HUES6 (cell line): Measurements from ENCODE around the gene ARHGAP25.

Source experiments
- H3K27ac ChIP-seq: 2 replicates; pipeline ENCODE4 v1.7.0; 2013; ENCODE audit warnings: low read depth, mild to moderate bottlenecking, low read length, inconsistent platforms
- H3K27me3 ChIP-seq: 2 replicates; pipeline ENCODE4 v1.6.1; 2013; ENCODE audit warnings: low read length; ENCODE audit not compliant: control insufficient read depth, insufficient read depth
- H3K36me3 ChIP-seq: 2 replicates; pipeline ENCODE4 v1.6.1; 2013; ENCODE audit warnings: low read length; ENCODE audit not compliant: control insufficient read depth, insufficient read depth
- H3K4me1 ChIP-seq: 2 replicates; pipeline ENCODE4 v1.6.1; 2013; ENCODE audit warnings: low read length; ENCODE audit not compliant: control insufficient read depth, insufficient read depth
- H3K4me3 ChIP-seq: 2 replicates; pipeline ENCODE4 v1.5.1; 2013; ENCODE audit warnings: low read depth, low read length
- H3K9ac ChIP-seq: one replicate; pipeline ENCODE4 v1.6.1; 2013; ENCODE audit warnings: mild to moderate bottlenecking, low read length
- H3K9me3 ChIP-seq: 2 replicates; pipeline ENCODE4 v1.6.1; 2013; ENCODE audit warnings: low read depth, low read length; ENCODE audit not compliant: control insufficient read depth, insufficient read depth

Gene ARHGAP25

DNA sequence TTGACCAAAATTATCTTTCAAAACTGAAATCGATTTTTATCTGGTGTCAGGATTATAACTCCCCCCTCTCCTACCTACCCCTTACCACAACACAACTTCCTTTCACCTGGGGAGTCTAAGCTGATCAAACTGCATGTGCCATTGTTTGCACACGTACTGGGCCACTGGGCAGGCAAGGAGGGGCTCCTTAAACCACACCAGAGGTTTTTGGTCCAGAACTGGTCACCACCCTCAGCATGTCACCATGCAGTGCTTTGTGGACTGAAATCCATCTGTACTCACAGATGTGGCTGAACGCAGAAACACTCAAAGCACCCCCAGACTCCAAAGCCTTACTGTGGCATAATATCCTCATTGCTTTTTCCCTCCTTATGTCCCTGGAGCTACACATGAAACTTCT lies 13.9 kb upstream of the ARHGAP25 start:
- Histone ChIP-seq H3K9me3 (no peaks in the 10 kb centered on the region), H3K27me3 (no peaks in the 10 kb centered on the region), H3K9ac (no peak overlapping the region), H3K27ac (no peak overlapping the region), H3K36me3 (no peaks in the 10 kb centered on the region), H3K4me3 (no peak overlapping the region), H3K4me1 (peaks cover 4% of the 10 kb centered on the region; the same call in 1 of the 2 replicates)

- no peak overlapping the region for H3K27ac ChIP-seq
- H3K4me1 ChIP-seq, result peaks cover 4% of the 10 kb centered on the region; the same call in 1 of the 2 replicates
- H3K4me3 ChIP-seq, result no peak overlapping the region
- H3K9ac ChIP-seq, result no peak overlapping the region
- H3K36me3 ChIP-seq, result no peaks in the 10 kb centered on the region
- no peaks in the 10 kb centered on the region for H3K9me3 ChIP-seq
- no peaks in the 10 kb centered on the region for H3K27me3 ChIP-seq
Measured at GRCh38 chr2:68721482-68722101, 13.0 kb upstream of the ARHGAP25 start.

DNA sequence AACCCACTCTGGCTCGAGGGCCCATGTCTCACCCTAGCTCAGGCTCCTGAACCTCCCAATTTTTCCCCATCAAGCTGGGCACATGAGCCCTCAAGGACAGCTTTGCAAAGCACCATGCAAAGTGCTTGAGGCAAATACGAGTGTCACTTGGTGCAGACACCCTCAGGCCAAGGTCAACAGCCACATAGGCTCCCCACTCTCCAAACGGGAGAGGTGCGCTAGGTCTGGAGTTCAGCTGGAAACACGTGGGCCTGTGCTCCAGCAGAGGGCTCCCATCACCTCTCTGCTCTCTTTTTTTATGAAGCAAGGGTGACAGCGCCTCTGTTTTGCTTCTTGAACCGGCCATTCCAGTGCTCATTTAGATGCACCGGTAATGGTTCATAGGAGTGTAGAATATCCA lies 11.9 kb upstream of the ARHGAP25 start:
- H3K27me3 ChIP-seq, result no peaks in the 10 kb centered on the region
- H3K4me3 ChIP-seq, result no peak overlapping the region
- peaks cover 8% of the 10 kb centered on the region; the same call in 1 of the 2 replicates for H3K4me1 ChIP-seq
- no peak overlapping the region for H3K27ac ChIP-seq
- H3K9me3 ChIP-seq, result no peaks in the 10 kb centered on the region
- H3K9ac ChIP-seq, result no peak overlapping the region
- no peaks in the 10 kb centered on the region for H3K36me3 ChIP-seq

DNA sequence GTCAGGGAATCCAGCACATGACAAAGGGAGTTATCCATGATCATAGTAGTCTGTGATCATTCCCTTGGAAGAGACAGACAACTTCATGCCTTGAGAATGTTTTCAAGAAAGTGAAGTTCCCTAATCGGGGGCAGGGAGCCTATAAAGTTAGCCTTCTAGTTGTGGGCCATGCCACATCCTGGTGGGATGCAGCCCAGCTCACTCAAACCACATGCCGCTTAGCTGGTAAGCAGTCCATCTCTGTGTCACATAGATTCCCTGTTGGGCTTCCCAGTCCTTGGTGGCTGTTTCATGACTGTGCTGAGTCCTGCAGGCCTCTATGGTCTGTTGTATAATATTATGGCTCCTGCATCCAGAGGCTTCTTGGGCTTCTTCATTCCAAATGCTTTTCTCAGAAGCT lies 11.4 kb upstream of the ARHGAP25 start:
- Histone ChIP-seq H3K9ac (no peak overlapping the region), H3K4me1 (peaks cover 9% of the 10 kb centered on the region; the same call in 1 of the 2 replicates), H3K36me3 (no peaks in the 10 kb centered on the region), H3K4me3 (no peak overlapping the region), H3K9me3 (no peaks in the 10 kb centered on the region), H3K27me3 (no peaks in the 10 kb centered on the region), H3K27ac (no peak overlapping the region)

GRCh38 chr2:68726100-68726499 lies 8.5 kb upstream of the ARHGAP25 start:
- Histone ChIP-seq H3K27me3 (no peaks in the 10 kb centered on the region), H3K4me1 (peaks cover 9% of the 10 kb centered on the region; the same call in 1 of the 2 replicates), H3K36me3 (no peaks in the 10 kb centered on the region), H3K9me3 (no peaks in the 10 kb centered on the region), H3K9ac (no peak overlapping the region), H3K27ac (no peak overlapping the region), H3K4me3 (no peak overlapping the region)

DNA sequence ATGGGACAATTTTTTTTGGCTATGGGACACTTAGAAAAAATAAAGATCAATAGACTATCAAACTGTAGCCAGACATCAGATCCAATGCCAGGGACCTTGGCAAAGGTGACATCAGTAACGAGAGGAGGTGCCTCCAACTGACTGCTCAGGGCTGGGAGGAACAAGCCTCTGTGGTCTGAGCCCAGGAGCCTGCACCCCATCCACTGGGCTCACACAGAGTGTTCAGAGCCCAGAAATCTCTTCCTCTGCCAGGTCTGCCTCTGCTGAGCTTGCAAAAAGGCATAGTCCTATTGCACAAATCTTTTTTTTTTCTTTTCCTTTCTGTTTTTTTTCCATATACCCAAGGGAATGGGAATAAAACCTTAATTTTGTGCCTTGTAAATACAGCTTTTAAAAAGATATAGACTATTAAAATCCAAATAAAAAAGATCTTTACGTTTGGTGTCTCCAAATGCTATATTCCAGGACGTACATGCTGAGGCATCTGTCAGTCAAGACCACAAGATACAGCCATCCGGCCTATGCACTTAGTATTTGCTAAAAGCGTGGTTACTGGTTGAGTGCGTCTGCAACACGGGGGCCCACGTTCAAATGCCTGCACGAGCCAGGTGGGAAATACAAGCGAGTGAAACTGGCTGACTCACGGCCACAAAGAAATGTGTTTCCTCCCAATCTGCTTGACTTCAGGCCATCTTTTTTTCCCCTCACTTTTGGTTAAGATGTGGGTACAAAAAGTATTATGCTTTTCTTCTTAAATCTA lies 7.8 kb upstream of the ARHGAP25 start:
- no peaks in the 10 kb centered on the region for H3K27me3 ChIP-seq
- H3K27ac ChIP-seq, result no peak overlapping the region
- H3K36me3 ChIP-seq, result no peaks in the 10 kb centered on the region
- no peak overlapping the region for H3K9ac ChIP-seq
- peaks cover 7% of the 10 kb centered on the region; the same call in 1 of the 2 replicates for H3K4me1 ChIP-seq
- no peak overlapping the region for H3K4me3 ChIP-seq
- no peaks in the 10 kb centered on the region for H3K9me3 ChIP-seq

DNA sequence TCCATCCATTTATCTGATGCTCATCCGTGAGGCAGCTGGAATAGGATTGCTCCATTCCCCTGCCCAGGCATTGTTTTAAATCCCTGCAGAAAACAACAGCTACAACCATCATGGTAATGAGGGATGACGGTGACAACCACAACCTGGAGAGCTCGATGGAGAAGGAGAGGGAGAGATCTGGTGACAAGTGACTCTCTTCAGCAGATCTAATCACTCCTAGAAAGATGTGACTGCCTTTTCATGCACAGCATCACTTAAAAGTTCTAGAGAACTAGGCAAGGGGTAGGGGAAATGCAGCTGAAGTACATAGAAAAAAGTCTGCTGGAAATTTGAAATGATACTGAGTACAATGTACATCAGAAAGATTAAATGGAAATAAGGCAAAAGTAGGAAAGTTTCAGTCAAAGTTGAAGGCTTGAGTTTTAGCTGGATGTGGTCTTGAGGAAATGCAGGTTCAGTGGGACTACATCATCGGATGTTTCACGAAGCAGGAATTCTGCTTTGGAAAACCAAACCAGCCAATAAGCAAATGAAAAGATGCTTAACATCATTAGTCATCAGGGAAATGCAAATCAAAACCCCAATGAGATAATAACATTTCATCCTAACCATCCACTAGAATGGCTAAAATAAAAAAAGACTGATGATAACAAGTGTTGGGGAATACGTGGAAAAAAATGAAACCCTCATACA lies 6.8 kb upstream of the ARHGAP25 start:
- no peaks in the 10 kb centered on the region for H3K9me3 ChIP-seq
- no peak overlapping the region for H3K4me3 ChIP-seq
- H3K9ac ChIP-seq, result no peak overlapping the region
- no peaks in the 10 kb centered on the region for H3K27me3 ChIP-seq
- no peak overlapping the region for H3K27ac ChIP-seq
- H3K36me3 ChIP-seq, result no peaks in the 10 kb centered on the region
- peaks cover 5% of the 10 kb centered on the region; the same call in 1 of the 2 replicates for H3K4me1 ChIP-seq

- H3K4me3 ChIP-seq, result no peak overlapping the region
- H3K9ac ChIP-seq, result no peak overlapping the region
- no peaks in the 10 kb centered on the region for H3K9me3 ChIP-seq
- H3K27me3 ChIP-seq, result no peaks in the 10 kb centered on the region
- H3K4me1 ChIP-seq, result peaks cover 11% of the 10 kb centered on the region; the same call in 1 of the 2 replicates
- no peaks in the 10 kb centered on the region for H3K36me3 ChIP-seq
- no peak overlapping the region for H3K27ac ChIP-seq
Measured at GRCh38 chr2:68730828-68731227, 3.8 kb upstream of the ARHGAP25 start.

- H3K27ac ChIP-seq, result no peak overlapping the region
- no peak overlapping the region for H3K4me3 ChIP-seq
- H3K27me3 ChIP-seq, result no peaks in the 10 kb centered on the region
- H3K9me3 ChIP-seq, result no peaks in the 10 kb centered on the region
- no peak overlapping the region for H3K9ac ChIP-seq
- H3K36me3 ChIP-seq, result no peaks in the 10 kb centered on the region
- peaks cover 11% of the 10 kb centered on the region; the same call in 1 of the 2 replicates for H3K4me1 ChIP-seq
Measured at GRCh38 chr2:68732036-68732932, 2.3 kb upstream of the ARHGAP25 start.

DNA sequence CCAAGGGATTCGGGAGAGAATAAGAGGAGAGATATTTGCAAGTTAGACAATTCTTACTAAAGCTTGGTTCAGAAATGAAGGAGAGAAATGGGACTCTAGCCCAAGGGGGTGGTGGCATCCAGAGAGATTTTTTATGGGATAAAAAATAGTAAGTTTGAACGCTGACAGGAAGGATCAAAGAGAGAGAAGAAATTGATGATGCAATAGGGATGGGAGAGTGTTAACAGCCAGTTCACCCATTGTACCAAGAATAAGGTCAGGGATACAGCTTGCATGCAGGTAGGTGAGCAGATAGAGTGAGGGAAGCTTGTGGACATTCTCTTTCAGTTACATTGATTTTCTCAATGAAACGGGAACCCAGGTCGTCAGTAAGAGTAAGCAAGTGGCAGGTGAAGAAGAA lies 1.2 kb upstream of the ARHGAP25 start:
- H3K27me3 ChIP-seq, result no peaks in the 10 kb centered on the region

More for the DNA sequence above, 1.2 kb upstream of the ARHGAP25 start:
- Histone ChIP-seq H3K4me1 (peaks cover 6% of the 10 kb centered on the region; the same call in 1 of the 2 replicates), H3K9me3 (no peaks in the 10 kb centered on the region), H3K4me3 (no peak overlapping the region), H3K9ac (no peak overlapping the region), H3K36me3 (no peaks in the 10 kb centered on the region), H3K27ac (no peak overlapping the region)
